Measurements from ENCODE around the gene INHBC.
"Not testable (repeated sequence)": the region's sequence is repeated elsewhere in the genome, so short reads cannot be mapped to it uniquely, and the experiment has no call there.

Gene INHBC, protein sequence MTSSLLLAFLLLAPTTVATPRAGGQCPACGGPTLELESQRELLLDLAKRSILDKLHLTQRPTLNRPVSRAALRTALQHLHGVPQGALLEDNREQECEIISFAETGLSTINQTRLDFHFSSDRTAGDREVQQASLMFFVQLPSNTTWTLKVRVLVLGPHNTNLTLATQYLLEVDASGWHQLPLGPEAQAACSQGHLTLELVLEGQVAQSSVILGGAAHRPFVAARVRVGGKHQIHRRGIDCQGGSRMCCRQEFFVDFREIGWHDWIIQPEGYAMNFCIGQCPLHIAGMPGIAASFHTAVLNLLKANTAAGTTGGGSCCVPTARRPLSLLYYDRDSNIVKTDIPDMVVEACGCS

DNA sequence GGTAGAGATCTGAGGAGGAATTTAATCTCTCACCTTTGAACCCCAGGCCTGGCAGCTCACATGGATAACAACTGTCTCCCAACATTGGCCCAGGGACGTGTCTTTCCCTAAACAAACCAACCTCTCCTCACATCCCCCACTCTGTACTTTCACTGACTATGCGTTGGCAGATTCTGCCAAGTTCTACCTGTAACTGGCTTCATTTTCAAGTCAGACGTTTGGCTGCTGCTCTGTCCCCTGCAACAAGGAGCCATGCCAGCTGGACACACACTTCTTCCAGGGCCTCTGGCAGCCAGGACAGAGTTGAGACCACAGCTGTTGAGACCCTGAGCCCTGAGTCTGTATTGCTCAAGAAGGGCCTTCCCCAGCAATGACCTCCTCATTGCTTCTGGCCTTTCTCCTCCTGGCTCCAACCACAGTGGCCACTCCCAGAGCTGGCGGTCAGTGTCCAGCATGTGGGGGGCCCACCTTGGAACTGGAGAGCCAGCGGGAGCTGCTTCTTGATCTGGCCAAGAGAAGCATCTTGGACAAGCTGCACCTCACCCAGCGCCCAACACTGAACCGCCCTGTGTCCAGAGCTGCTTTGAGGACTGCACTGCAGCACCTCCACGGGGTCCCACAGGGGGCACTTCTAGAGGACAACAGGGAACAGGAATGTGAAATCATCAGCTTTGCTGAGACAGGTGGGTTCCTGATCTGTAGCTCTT, at the start of gene INHBC:
Gene INHBC (plus strand): TSS at position 268 of the 707 bp plus-strand sequence. CDS start 103 bp downstream, at position 371.
- DNase-seq (ENCODE audit: low spot score), result no peak

DNA sequence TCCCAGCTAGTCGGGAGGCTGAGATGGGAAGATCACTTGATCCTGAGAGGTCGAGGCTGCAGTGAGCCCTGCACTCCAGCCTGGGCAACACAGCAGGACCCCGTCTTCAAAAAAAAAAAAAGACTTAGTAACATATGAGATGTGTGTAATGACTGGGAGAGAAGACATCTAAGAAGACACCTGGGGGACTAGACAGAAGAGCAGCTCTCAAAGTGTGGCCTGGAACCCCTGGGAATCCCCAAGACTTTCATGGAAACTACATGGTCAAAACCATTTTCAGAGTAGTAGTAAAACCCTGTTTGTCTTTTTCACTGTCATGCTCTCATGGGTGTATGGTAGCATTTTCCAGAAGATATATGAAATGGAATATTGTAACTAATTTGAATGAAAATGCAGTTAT, 49.0 kb upstream of the INHBC start:
- DNase-seq (ENCODE audit: low spot score), result no peak

DNA sequence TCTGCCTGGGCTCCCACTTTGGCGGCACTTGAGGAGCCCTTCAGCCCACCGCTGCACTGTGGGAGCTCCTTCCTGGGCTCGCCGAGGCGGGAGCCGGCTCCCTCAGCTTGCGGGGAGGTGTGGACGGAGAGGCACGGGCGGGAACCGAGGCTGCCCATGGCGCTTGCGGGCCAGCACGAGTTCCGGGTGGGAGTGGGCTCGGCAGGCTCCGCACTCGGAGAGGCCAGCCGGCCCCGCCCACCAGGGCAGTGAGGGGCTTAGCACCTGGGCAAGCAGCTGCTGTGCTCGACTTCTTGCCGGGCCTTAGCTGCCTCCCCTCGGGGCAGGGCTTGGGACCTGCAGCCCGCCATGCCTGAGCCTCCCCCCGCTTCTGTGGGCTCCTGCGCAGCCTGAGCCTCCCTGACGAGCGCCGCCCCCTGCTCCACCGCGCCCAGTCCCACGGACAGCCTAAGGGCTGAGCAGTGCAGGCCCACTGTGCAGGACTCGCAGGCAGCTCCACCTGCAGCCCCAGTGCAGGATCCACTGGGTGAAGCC, 48.3 kb upstream of the INHBC start:
- no peak for DNase-seq (ENCODE audit: low spot score)

DNA sequence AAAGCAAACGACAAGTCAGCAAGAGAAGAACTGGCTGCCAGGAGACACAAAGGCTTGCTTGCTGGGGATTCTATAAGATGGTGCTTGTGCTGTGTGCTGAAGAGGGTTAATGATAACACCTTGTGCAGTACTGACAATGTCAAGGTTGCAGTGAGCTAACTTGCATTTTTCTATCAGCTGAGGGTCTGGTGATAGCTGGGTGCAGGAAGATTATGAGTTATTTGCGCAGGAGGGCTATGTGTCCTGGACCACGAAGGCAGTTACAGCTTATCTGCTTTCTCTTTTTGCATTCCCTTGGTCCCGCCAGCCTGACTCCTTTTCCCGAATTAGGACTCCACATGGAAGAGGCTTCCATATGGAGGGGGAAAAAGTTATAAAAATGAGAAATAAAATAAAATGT, 46.2 kb upstream of the INHBC start:
- no peak for DNase-seq (ENCODE audit: low spot score)

DNA sequence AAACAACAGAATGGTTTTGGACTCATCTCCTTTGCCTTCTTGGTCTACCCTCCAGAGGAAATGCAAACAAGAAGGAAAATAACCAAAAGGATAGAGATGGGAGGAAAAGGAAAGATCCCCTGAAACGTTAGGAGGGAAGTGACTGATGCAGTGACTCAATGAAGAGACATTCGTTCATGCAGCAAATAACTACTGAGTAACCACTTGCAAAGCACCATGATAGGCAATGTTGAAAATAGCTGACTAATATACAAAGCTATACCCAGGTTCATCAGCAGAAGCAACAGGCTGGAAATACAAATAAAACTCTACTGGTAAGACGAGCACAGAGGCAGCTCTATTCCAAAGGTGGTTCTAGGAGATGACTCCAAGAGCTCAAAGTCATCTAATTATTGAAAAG, 45.6 kb upstream of the INHBC start:
- no peak for DNase-seq (ENCODE audit: low spot score)

DNA sequence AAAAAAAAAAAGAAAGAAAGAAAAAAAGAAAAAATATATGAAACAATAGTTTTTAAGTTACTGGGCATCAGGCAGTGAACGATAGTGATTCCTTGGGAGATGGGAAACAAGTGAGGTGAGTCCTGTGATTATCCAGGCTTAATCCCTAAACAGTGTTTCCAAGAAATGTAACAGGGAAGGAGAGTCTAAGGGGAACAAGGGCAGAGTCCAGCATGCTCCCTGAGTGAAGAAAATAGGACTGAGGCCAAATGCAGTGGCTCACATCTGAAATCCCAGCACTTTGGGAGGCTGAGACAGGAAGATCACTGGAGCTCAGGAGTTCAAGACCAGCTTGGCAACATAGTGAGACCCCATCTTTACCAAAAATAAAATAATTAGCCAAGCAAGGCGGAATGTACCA, 44.4 kb upstream of the INHBC start:
- no peak for DNase-seq (ENCODE audit: low spot score)

DNA sequence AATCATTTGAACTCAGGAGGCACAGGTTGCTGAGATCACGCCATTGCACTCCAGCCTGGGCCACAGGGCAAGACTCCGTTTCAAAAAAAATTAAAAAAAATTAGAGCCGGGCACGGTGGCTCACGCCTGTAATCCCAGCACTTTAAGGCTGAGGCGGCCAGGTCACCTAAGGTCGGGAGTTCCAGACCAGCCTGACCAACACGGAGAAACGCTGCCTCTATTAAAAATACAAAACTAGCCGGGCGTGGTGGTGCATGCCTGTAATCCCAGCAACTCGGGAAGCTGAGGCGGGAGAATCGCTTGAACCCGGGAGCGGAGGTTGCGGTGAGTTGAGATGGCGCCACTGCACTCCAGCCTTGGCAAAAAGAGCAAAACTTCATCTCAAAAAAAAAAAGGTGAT, 39.5 kb upstream of the INHBC start:
- DNase-seq (ENCODE audit: low spot score), result no peak

DNA sequence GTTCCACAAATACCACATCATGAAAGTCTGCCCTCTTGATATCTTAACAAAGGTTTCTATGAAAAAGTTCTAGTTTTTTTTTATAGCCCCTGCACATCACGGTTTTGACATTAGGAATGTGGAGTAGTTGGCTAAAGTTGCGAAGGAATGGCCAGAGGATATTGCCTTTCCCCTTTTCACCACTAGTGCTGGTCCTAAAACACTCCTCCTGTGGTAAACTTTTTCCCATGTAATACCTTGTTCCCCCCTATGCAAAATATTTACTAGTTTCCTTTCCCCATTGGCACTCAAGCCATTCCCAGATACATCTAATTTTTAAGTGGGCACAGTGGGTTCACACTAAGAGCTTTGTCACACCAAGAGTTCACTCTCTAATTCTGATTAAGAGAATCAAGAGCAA, 37.1 kb upstream of the INHBC start:
- no peak for DNase-seq (ENCODE audit: low spot score)

DNA sequence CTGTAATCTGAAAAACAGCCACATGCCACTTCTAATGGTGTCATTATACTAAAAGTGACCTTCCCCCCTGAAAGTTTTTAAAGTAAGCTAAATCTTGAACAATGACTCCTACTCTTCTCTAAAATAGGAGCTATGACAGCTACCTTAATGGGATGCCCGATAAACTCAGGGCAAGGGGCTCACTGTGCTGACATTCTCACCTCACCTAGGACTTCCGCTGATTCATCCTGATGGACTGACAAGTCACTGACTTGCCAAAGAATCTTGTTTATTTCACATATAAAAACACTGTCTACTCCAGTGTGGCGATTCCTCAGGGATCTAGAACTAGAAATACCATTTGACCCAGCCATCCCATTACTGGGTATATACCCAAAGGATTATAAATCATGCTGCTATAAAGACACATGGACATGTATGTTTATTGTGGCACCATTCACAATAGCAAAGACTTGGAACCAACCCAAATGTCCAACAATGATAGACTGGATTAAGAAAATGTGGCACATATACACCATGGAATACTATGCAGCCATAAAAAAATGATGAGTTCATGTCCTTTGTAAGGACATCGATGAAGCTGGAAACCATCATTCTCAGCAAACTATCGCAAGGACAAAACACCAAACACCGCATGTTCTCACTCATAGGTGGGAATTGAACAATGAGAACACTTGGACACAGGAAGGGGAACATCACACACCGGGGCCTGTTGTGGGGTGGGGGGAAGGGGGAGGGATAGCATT, 34.7 kb upstream of the INHBC start:
- not testable (repeated sequence) for DNase-seq (ENCODE audit: low spot score)

DNA sequence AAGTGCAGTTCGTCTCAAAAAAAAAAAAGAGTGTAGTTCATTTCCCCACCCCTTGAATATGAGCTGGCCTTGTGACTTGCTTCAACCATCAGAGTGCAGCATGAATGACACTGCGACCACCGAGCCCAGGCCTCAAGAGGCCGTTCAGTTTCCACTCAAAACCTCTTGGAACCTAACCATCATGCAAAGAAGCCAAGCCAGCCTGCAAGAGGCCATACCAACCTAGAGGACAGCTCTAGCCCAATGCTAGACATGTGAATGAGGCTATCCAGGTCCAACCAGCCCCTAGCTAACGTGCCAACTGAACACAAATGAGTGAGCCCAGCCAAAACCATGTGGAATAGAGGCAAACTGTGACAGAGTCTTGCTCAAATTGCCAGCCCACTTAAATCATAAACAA, 33.4 kb upstream of the INHBC start:
- DNase-seq (ENCODE audit: low spot score), result peak; percentile 16

DNA sequence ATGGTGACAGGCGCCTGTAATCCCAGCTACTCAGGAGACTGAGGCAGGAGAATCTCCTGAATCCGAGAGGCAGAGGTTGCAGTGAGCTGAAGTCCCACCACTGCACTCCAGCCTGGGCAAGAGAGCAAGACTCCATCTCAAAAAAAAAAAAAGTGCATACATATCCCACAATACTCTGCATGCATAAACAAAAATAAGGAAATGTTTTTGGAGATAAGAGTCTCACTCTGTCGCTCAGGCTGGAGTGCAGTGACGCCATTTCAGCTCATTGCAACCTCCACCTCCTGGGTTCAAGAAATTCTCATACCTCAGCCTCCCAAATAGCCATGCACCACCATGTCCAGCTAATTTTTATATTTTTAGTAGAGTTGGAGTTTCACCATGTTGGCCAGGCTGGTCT, 32.4 kb upstream of the INHBC start:
- DNase-seq (ENCODE audit: low spot score), result not testable (repeated sequence)

DNA sequence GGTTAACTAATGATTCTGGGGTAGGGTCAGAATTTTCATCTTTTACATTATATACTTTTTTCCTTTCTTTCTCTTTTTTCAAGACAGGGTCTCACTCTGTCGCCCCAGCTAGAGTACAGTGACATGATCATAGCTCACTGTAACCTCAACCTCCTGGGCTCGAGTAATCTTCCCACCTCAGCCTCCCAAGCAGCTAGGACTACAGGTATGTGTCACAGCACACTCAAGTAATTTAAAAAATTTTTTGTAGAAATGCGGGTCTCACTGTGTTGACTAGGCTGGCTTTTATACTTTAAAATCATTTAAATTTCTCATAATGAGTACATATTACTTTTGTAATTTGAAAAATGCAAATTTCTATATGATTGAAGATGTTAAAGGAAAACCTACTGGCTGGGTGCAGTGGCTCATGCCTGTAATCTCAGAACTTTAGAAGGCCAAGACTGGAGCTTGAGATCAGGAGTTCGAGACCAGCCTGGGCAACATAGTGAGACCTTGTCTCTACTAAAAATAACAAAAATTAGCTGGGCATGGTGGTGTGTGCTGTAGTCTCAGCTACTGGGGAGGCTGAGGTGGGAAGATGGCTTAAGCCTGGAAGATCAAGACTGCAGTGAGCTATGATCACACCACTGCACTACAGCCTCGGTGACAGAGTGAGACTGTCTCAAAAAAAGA, 29.5 kb upstream of the INHBC start:
- no peak for DNase-seq (ENCODE audit: low spot score)

DNA sequence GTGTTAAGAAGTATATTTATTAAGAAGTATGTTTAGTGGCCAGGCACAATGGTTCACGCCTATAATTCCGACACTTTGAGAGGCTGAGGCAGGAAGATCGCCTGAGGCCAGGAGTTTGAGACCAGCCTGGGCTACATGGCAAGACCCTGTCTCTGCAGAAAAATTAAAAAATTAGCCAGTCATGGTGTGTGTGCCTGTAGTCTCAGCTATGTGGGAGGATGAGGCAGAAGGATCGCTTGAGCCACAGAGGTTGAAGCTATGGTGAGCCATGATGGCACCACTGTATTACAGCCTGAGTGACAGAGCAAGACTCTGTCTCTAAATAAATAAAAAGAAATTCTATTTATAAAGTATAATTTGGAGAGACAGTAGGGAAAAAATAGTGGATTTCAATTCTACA, 24.1 kb upstream of the INHBC start:
- no peak for DNase-seq (ENCODE audit: low spot score)

DNA sequence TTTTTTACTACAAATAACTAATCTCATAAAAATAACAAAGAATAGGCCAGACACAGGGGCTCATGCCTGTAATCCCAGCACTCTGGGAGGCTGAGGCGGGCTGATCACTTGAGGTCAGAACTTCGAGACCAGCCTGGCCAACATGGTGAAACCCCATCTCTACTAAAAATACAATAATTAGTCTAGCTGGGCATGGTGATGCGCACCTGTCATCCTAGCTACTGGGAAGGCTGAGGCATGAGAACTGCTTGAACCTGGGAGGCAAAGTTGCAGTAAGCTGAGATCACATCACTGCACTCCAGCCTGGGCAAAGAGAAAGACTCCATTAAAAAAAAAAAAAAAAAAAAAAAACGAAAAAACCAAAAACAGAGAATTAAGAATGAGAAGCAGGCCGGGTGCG, 20.4 kb upstream of the INHBC start:
- DNase-seq (ENCODE audit: low spot score), result not testable (repeated sequence)

DNA sequence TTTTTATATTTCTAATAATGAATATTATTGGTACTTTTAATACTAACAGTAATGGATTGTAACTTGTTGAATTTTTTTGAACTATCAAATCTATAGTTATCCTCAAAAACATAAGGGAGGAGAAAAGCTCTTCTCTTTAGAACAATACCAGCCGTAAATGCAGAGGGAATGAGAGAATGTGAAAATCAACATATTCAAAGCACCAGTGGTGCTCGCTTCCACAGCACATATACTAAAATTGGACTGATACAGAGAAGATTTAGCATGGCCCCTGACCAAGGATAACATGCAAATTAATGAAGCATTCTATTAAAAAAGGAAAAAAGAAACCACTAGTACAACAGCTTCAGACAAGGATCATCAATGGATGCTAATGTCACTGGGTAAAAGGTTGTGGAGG, 19.5 kb upstream of the INHBC start:
- no peak for DNase-seq (ENCODE audit: low spot score)

DNA sequence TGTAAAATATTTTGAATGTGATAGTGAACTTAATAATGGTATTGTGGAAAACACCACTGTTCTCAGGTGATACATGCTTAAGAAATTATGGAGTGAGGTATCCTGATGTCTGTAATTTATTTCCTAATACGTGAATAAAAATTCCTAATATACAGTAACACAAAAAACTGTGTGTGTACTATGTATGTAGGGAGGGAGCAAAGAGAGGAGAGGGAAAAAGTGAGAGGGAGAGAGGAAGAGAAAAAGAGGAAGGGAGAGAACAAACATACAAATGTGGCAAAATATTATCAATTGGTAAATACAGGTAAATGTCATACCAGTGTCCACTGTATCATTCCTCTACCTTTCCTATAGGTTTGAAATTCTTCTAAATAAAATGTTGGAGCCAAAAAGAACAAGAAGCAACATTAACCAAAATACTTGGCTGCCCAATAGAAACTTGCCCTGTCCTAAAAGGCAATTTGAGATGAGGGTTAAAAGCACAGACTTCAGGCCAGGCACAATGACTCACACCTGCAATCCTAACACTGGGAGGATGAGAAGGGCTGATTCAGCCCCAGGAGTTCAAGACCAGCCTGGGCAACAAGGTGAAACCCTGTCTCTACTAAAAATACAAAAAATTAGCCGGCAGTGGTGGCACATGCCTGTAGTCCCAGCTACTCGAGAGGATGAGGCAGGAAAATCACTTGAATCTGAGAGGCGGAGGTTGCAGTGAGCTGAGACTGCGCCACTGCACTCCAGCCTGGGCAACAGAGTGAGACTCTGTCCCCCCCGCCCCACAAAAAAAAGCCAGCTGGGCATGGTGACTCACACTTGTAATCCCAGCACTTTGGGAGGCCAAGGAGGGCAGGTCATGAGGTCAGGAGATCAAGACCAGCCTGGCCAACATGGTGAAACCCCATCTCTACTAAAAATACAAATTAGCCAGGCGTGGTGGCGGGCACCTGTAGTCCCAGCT, 18.3 kb upstream of the INHBC start:
- no peak for DNase-seq (ENCODE audit: low spot score)

DNA sequence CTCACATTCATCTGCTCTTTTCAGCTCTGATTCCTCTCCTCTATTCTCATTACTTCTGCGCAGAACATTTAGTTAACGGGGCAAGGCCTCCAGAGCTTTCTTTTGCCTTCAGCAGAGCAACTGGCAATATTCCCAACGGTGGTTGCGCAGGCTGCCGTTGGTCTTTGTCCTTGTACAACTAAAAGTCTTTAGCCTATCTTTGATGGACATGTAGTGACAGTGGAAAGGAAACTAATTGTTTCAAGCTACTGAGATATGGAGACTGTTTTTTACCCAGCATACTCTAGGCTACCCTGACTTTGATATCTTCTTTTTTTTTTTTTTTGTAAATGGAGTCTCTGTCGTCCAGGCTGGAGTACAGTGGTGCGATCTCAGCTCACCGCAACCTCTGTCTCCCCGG, 16.3 kb upstream of the INHBC start:
- no peak for DNase-seq (ENCODE audit: low spot score)

DNA sequence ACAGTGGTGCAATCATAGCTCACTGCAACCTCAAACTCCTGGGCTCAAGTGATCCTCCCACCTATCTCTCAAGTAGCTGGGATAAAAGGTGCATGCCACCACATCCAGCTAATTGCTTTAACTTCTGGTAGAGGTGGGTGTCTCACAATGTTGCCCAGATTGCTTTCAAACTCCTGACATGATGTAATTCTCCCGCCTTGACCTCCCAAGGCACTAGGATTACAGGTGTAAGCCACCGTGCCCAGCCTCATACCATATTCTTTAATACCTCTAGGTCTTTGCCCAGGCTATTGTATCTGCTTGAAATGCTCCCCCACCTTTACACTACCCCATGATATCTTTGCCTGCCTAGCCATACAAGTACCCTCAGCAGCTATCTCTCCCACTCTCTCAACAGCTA, 15.1 kb upstream of the INHBC start:
- DNase-seq (ENCODE audit: low spot score), result no peak

DNA sequence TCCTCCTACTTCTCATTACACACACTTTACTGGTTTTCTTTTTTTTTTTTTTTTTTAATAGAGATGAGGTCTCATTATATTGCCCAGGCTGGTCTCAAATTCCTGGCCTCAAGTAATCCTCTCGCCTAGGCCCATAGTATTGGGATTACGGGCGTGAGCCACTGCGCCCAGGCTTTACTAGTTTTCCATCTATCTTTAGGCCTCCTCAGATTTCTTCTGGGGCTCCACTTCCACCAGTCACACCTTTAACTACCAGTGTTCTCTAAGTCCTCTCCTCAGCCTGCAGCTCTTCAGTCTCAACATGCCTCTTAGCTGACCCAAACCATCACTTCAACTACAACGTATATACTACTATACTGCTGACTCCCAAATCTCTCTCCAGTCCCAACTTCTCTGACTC, 14.1 kb upstream of the INHBC start:
- DNase-seq (ENCODE audit: low spot score), result no peak

DNA sequence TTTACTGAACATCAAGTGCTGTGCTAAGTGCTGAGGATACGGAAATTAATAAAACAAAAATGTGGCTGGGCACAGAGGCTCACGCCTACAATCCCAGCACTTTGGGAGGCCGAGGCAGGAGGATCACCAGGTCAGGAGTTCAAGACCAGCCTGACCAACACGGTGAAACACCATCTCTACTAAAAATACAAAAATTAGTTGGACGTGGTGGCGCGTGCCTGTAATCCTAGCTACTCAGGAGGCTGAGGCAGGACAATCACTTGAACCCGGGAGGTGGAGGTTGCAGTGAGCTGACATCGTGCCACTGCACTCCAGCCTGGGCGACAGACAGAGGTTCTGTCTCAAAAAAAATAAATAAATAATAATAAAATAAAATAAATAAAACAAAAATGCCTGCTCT, 7.6 kb upstream of the INHBC start:
- not testable (repeated sequence) for DNase-seq (ENCODE audit: low spot score)

DNA sequence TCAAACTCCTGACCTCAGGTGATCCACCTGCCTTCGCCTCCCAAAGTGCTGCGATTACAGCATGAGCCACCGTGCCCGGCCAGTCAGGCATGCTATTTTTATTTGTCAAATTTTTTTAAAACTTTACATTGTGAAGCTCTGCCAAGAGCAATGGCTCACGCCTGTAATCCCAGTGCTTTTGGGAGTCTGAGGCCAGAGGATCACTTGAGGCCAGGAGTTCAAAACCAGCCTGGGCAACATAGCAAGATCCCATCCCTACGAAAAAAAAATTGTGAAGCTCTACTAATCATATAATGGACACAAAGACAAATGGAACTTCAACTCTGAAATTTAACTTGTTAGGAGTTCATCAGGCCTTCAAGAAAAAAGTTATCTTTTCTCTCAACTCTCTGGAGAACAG, 5.6 kb upstream of the INHBC start:
- DNase-seq (ENCODE audit: low spot score), result no peak

Measured in cerebellar cortex (tissue), 1 donor.